DOHH2 (cell line): ENCODE measurements around the gene RBM47.

Source experiments
- CTCF ChIP-seq: fragments of 200-600 bp; sonication (generic); IDR thresholded peaks from one replicate; pipeline ENCODE4 v1.5.1; 2014; ENCODE audit warnings: antibody characterized with exemption, mild to moderate bottlenecking, low read depth, low read length; ENCODE audit not compliant: poor library complexity, severe bottlenecking
- EZH2phosphoT487 ChIP-seq: fragments of 200-600 bp; sonication (generic); IDR thresholded peaks from 2 replicates; pipeline ENCODE4 v1.6.1; 2017; ENCODE audit warnings: borderline replicate concordance, mild to moderate bottlenecking, antibody characterized with exemption, low read length, moderate library complexity, mixed read lengths

DNA sequence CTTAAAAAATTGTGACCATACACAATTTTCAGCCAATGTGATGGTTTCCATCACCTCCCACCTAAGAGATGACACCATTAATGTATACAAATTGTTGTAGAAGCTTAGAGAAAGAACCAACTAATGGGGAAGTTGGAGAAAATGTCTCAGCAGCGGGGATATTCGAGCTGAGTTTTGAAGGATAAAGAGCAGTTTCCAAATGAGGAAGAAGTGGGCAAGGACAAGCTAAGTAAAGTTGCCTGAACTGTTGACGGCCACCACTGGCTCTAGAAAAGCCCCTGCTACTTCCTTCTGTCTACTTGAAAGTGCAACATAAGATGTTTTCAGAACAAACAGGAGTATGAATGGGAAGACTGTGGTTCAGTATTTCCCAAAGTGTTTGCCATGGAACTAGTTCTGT is 202.5 kb downstream of the RBM47 start:
- TF ChIP-seq CTCF (no peak), EZH2phosphoT487 (no peak)
